Epithelial cell of proximal tubule (primary cell): Measurements from ENCODE around the gene BTBD19. TPM values are rescaled to one million over a fixed set of nuclear protein-coding genes. Genes with fewer than 3 reads are reported as not detected.
A peak's percentile ranks its signal among the peaks of the same experiment; 100 is the strongest.
"Not testable (repeated sequence)": the region's sequence is repeated elsewhere in the genome, so short reads cannot be mapped to it uniquely, and the experiment has no call there.

Source experiments
- DNase-seq: peaks from one replicate; pipeline ENCODE4 v3.0.0-alpha.2; 2011; ENCODE audit warnings: low read depth
- H3K4me3 ChIP-seq: 2 replicates; pipeline ENCODE4 v1.5.1; 2011; ENCODE audit warnings: low read depth, mild to moderate bottlenecking, low read length
- CTCF ChIP-seq: conservative IDR thresholded peaks from 2 replicates; pipeline ENCODE4 v1.5.1; 2012; ENCODE audit warnings: low read depth, mild to moderate bottlenecking, low read length
- total RNA-seq: library from RNA; depleted of rRNA; stranded (reverse); fragments of >200 nt; gene quantifications from 2 replicates; pipeline ENCODE4 v1.2.3, GENCODE V29; 2015

BTBD19 gene
- total RNA-seq, 1 donor from 2014 or later = 0.29 TPM

GRCh38 chr1:44806704-44807363, 1.5 kb upstream of the BTBD19 start, which contains the start of gene DYNLT4:
Gene DYNLT4 (minus strand): TSS chr1:44807351. CDS start chr1:44806668, 683 bp downstream.
- no peak for DNase-seq
- no peak for TF ChIP-seq CTCF
- peak within 1 kb of the TSS; percentile 48 for H3K4me3 ChIP-seq

GRCh38 chr1:44807364-44808062, 810 bp upstream of the BTBD19 start:
- DNase-seq = peak; percentile 99
- TF ChIP-seq CTCF = no peak
- peak overlapping the region; percentile 48 for H3K4me3 ChIP-seq

GRCh38 chr1:44808938-44809917, 905 bp downstream of the BTBD19 start:
- H3K4me3 ChIP-seq = peak overlapping the region; percentile 48
- peak; percentile 32 for TF ChIP-seq CTCF
- no peak for DNase-seq

- H3K4me3 ChIP-seq = no peak overlapping the region
- DNase-seq = no peak
- TF ChIP-seq CTCF = no peak
Measured at GRCh38 chr1:44810101-44810761, 1.9 kb downstream of the BTBD19 start.

GRCh38 chr1:44810762-44811105, 2.4 kb downstream of the BTBD19 start:
- DNase-seq = not testable (repeated sequence)

GRCh38 chr1:44811234-44811633, 2.9 kb downstream of the BTBD19 start:
- no peak for TF ChIP-seq CTCF
- no peak for DNase-seq
- no peak overlapping the region for H3K4me3 ChIP-seq

More at GRCh38 chr1:44810762-44811105, 2.4 kb downstream of the BTBD19 start:
- not testable (repeated sequence) for H3K4me3 ChIP-seq
